ENCODE results near the gene MOK.
"Not testable (repeated sequence)": the region's sequence is repeated elsewhere in the genome, so short reads cannot be mapped to it uniquely, and the experiment has no call there.

Gene MOK, protein sequence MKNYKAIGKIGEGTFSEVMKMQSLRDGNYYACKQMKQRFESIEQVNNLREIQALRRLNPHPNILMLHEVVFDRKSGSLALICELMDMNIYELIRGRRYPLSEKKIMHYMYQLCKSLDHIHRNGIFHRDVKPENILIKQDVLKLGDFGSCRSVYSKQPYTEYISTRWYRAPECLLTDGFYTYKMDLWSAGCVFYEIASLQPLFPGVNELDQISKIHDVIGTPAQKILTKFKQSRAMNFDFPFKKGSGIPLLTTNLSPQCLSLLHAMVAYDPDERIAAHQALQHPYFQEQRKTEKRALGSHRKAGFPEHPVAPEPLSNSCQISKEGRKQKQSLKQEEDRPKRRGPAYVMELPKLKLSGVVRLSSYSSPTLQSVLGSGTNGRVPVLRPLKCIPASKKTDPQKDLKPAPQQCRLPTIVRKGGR

GRCh38 chr14:102304611-102305506, at the start of gene MOK:
Gene MOK (minus strand): TSS chr14:102305164. CDS start chr14:102304968, 196 bp downstream.
- DNase-seq: peak; percentile 87

DNA sequence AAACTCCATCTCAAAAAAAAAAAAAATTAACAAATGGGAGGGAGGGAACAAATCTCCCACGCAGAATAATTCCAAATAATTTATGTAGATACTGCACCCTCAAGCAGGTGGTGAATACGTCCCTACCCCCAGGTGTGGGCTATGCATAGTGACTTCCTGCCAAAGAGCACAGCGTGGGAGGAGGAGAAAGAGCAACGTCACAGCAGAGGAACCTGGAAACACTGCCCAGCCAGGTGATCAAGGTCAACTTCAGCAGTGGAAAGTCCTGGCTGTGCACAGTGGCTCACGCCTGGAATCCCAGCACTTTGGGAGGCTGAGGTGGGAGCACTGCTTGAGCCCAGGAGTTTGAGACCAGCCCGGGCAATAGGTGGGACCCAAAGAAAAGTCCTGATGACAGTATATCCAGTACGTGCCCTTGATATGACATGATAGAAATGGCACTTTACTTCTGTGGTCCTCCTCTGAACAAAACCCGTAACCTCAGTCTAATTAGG, 48.2 kb upstream of the MOK start:
- DNase-seq: no peak

DNA sequence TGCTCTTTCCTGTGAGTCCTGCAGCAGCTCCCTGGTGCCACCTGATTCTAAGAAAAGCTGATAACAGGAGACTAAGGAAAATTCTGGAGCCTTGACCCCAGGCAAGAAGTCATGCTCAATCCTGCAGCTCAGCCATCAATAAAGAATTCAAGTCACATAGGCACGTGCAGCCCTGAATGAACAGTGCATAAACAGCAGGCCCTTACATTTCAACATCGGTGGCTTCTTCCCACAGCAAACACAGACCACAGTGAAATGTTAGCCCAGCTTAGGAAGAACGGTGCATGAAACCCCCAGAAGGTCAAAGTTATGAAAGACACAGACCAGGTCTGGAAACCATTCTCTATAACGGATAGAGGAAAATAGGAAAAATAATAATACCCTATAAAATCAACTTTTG, 47.2 kb upstream of the MOK start:
- DNase-seq: no peak

GRCh38 chr14:102351593-102351992, 46.6 kb upstream of the MOK start:
- DNase-seq: not testable (repeated sequence)

- DNase-seq: no peak
Observed at GRCh38 chr14:102351023-102351422, 46.1 kb upstream of the MOK start.

GRCh38 chr14:102348376-102348775, 43.4 kb upstream of the MOK start:
- no peak for DNase-seq

DNA sequence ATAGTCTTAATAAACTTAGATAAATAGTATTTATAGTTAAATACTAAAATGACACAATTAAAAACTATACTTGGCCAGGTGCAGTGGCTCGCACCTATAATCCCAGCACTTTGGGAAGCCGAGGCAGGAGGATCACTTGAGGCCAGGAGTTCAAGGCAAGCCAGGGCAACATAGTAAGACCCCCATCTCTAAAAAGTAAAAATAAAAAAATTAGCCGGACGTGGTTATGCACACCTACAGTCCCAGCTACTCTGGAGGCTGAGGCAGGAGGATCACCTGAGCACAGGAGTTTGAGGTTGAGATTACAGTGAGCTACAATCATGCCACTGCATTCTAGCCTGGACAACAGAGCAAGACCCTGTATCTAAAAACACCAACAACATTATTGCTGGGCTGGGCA, 41.7 kb upstream of the MOK start:
- DNase-seq: no peak

DNA sequence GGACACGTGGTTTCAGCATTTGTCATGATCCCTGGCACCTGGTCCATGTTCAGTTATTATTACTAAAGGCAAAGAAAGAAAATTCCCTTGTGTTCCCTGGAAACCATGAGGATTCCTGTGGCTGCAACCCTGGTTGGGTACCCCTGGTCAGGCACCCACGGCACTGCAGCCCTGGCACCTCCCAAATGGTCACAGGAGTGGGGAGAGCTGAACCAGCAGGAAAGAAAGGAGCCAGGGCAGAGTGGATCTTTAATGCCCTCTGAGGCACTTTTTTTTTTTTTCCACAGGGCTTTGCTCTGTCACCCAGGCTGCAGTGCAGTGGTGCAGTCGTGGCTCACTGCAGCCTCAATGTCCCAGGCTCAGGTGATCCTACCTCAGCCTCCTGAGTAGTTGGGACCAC, 40.3 kb upstream of the MOK start:
- DNase-seq: no peak

GRCh38 chr14:102344485-102344884, 39.5 kb upstream of the MOK start:
- no peak for DNase-seq

DNA sequence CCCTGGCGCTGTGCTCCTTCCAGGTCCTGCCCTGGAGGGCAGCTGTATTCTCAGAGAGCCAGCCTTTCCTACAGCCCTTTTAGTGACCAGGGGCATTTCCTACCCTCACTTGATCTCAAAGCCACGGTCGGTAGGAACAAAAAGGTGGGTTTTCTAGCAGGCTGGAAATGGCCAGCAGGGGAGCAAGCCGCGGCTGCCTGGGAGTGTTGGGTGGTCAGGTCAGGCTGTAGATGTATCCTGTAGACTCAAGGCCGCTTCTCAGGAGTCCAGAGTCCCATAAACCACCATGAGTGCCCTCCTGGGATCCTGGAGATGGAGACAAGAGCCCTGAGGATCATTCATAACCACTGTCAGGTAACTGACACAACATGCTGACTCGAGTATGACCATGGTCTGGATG, 39.1 kb upstream of the MOK start:
- no peak for DNase-seq

GRCh38 chr14:102342238-102342637, 37.3 kb upstream of the MOK start:
- DNase-seq: no peak

- no peak for DNase-seq
Observed at GRCh38 chr14:102341566-102341965, 36.6 kb upstream of the MOK start.

DNA sequence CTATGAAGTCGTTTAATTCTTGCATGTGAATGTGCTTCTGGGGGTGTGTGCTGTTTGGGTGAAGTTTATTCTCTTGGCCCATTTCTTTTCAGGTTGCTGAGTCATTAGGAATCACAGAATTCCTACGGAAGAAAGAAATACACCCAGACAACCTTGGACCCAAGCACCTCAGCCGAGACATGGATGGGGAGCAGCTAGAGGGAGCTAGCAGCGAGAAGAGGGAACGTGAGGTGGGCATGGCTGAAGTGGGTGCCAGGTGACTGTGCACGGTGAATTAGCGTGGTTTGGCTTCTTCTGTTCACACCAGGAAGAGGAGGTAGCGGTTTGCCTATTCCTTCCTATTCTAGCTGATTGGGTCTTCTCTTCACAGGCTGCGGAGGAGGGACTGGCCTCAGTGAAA, 33.8 kb upstream of the MOK start:
- no peak for DNase-seq

- no peak for DNase-seq
Observed at GRCh38 chr14:102335163-102335562, 30.2 kb upstream of the MOK start.

DNA sequence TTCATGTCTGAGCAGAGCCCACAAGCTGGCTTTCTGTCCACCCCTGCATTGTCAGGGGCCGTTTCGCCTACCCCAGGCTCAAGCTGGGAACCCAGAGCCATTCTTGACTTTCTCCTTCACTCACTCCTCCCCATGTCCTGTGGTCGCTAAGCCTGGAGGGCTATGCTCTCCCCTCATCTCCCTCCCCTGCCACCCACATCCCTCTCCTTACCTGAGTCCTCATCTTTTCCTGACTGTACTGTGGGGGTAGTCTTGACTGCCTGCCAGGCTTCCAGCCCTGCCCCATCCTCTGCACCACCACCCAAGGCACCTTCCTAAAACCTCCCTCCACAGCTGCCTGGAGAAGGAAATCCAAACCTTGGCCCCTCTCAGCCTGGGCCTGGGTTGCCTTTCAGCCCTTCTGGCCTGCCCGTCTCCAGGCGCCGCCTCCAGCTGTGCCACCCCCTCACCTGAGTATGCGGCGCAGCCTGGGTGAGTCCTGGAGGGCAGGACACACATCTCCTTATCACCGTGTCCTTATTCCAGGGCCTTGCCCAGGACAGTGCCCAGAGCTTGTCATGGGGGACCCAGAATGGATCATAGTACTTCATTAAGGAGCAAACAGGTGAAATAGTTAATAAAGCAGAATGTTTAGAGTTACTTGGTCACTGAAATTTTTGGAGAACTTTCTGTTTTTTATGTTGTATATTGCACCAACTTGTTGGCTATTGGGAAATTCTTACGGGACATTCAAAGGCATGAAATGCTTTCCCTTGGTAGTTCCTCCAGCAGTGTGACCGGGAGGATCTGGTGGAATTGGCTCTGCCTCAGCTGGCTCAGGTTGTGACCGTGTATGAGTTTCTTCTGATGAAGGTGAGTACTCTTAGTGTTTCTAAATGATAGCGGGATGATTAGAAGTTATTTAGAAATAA, 29.1 kb upstream of the MOK start:
- no peak for DNase-seq

DNA sequence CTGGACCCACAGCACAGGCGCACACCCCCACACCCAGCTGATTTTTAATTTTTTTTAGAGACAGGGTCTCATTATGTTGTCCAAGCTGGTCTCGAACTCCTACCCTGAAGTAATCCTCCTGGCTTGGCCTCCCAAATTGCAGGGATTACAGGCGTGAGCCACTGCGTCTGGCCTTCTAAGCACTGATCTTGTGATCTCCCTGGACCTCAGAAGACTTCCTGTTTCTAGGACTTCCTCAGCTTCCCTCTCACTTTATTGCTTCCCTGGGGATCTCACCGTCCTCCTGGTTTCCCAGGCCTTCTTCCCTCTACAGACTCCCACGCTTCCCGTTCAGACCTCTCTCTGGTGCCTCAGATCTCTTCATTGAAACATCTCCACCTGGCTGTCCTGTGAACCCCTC, 28.4 kb upstream of the MOK start:
- DNase-seq: no peak

DNA sequence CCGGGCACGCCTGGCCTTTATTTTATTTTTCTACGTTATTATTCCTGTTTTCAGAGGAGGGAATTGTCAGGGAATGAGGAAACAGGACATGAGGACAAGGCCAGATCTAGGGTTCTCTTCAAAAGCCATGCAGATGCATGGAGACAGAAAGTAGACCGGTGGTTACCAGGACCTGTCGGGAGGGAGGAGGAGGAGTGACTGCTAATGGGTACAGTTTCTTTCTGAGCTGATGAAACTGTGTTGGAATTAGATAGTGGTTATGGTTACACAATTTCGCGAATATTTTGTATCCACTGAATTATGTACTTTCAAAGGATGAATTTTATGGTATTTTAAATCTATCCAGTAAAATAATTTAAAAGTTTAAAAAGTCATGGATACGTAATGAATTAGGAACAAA, 25.8 kb upstream of the MOK start:
- DNase-seq: no peak

DNA sequence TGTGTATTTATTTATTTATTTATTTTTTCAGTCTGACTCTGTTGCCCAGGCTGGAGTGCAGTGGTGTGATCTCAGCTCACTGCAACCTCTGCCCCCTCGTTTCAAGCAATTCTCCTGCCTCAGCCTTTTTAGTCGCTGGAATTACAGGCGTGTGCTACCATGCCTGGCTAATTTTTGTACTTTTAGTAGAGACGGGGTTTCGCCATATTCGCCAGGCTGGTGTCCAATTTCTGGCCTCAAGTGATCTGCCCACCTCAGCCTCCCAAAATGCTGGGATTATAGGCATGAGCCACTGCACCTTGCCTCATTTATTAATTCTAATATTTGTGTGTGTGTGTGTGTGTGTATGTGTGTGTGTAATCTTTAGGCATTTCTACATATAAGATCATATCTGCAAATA, 24.4 kb upstream of the MOK start:
- not testable (repeated sequence) for DNase-seq

GRCh38 chr14:102326583-102326982, 21.6 kb upstream of the MOK start:
- no peak for DNase-seq

- no peak for DNase-seq
Observed at GRCh38 chr14:102325791-102326345, 20.9 kb upstream of the MOK start.

DNA sequence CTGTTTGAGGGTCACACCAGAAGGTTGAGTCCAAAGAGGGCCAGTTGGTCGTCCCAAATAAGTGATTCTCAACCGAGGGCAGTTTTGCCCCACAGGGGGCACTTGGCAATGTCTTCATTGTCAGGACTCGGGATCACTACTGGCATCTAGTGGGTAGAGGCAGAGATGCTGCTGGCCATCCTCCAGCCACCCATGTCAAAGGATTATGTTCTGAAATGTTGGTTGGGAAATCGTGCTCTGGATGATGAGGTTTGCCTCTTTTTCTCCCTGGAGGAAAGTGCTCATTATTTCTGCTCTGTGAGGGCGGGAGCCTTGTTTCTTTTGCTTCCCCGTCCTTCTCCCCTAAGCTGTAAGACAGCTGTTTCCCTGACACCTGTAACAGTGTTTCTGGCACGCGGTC, 18.1 kb upstream of the MOK start:
- no peak for DNase-seq

Measured in NCI-H1417 treated with DMSO at 0.1 percent for 48 hours (cell line).